RWPE1 (cell line): ENCODE data around the gene ACTN1.
A peak's percentile ranks its signal among the peaks of the same experiment; 100 is the strongest.

Experiments used
- CTCF ChIA-PET: fragments of 350-600 bp; sonication (Branson Sonifier 250); formaldehyde crosslinking; extraction: SDS; loops from one replicate; lab custom pipeline; 2021; lab: Yijun Ruan, JAX
- POLR2A ChIA-PET: fragments of 400-600 bp; formaldehyde crosslinking; extraction: SDS; loops from one replicate; lab custom pipeline; 2020; ENCODE audit warnings: antibody characterized with exemption; ENCODE audit not compliant: low non-redundant PET; lab: Yijun Ruan, JAX
- DNase-seq: peaks from one replicate; pipeline ENCODE4 v3.0.0; 2012; ENCODE audit warnings: low spot score
- H3K27ac ChIP-seq: fragments of 450-650 bp; 2 replicates; pipeline ENCODE4 v1.5.1; 2017
- CTCF ChIP-seq: fragments of 450-650 bp; conservative IDR thresholded peaks from 2 replicates; pipeline ENCODE4 v1.5.1; 2017; ENCODE audit warnings: low read depth, mild to moderate bottlenecking

The ACTN1 gene

GRCh38 chr14:69004731-69005431, 25.8 kb upstream of the ACTN1 start:
- no peak for TF ChIP-seq CTCF
- DNase-seq: no peak
- CTCF ChIA-PET: interaction anchor here (0.6 to 1.1 kb wide), 3 partner anchors 52 to 141 kb away, joined by 3 to 4 read pairs (median 3); no protein-coding TSS in a partner anchor
- POLR2A ChIA-PET: no interaction called here
- H3K27ac ChIP-seq: peak overlapping the region; percentile 59

- no peak for TF ChIP-seq CTCF
- DNase-seq: no peak
- ChIA-PET POLR2A (no interaction called here), CTCF (no interaction called here)
- no peak overlapping the region for H3K27ac ChIP-seq
Measured at GRCh38 chr14:69003626-69004025, 24.5 kb upstream of the ACTN1 start.

- TF ChIP-seq CTCF: no peak
- no peak overlapping the region for H3K27ac ChIP-seq
- ChIA-PET POLR2A (no interaction called here), CTCF (interaction anchor here (0.6 kb wide), 1 partner anchor 66 kb away, joined by 3 read pairs; no protein-coding TSS in a partner anchor)
- no peak for DNase-seq
Measured at GRCh38 chr14:69002069-69002468, 23.0 kb upstream of the ACTN1 start.

GRCh38 chr14:69001375-69001774, 22.3 kb upstream of the ACTN1 start:
- no peak for DNase-seq
- no peak overlapping the region for H3K27ac ChIP-seq
- POLR2A ChIA-PET: no interaction called here
- no peak for TF ChIP-seq CTCF
- CTCF ChIA-PET: no interaction called here

- ChIA-PET POLR2A (no interaction called here), CTCF (no interaction called here)
- TF ChIP-seq CTCF: no peak
- DNase-seq: no peak
- H3K27ac ChIP-seq: no peak overlapping the region
Measured at GRCh38 chr14:68998062-68998461, 19.0 kb upstream of the ACTN1 start.

GRCh38 chr14:68995731-68996130, 16.6 kb upstream of the ACTN1 start:
- H3K27ac ChIP-seq: no peak overlapping the region
- ChIA-PET CTCF (no interaction called here), POLR2A (no interaction called here)
- no peak for DNase-seq
- no peak for TF ChIP-seq CTCF
